Hematopoietic multipotent progenitor cell treated with erythropoietin and hydrocortisone succinate and interleukin-3 and kit ligand, for 17 days (in vitro differentiated cells): ENCODE measurements around the gene DALRD3.
"Not testable (repeated sequence)": the region's sequence is repeated elsewhere in the genome, so short reads cannot be mapped to it uniquely, and the experiment has no call there.

Experiments used
- DNase-seq: peaks from one replicate; pipeline ENCODE4 v3.0.0-alpha.2; 2015; ENCODE audit warnings: low spot score

Gene DALRD3

DNA sequence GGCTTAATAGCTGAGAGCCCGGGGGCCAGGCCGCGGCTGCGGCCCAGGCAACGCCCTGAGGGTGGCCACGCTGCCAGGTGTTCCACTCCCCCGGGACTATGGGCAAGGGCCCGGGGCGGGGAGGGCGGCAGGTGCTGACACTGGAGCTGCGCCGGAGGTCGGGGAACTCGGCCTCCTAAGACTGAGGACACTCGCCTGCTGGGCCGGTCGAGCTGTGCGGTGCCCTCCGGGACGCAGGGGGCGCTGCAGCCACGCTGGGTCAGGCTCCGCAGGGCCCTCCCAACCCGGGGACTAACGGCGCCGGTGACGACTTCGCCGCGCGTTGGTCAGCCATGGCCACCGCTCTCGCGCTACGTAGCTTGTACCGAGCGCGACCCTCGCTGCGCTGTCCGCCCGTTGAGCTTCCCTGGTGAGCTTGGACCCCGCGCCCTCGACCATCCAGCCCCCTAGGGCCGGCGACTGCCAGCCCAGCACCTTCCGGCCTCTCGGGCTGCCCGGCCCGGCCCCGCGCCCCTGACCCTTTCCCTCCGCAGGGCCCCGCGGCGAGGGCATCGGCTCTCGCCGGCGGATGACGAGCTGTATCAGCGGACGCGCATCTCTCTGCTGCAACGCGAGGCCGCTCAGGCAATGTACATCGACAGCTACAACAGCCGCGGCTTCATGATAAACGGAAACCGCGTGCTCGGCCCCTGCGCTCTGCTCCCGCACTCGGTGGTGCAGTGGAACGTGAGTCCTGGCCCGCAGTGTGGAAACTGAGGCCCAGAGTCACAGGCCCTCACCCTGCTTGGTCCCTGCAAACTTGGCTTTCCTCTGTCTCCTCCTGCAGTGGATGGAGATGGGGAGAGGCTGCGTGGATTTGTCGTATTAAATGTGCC lies 3.7 kb upstream of the DALRD3 start, which contains the start of gene NDUFAF3:
NDUFAF3 (plus strand) TSS at position 309 of the 875 bp plus-strand sequence; CDS start at position 333, 24 bp downstream.
- peak; percentile 94 for DNase-seq

DNA sequence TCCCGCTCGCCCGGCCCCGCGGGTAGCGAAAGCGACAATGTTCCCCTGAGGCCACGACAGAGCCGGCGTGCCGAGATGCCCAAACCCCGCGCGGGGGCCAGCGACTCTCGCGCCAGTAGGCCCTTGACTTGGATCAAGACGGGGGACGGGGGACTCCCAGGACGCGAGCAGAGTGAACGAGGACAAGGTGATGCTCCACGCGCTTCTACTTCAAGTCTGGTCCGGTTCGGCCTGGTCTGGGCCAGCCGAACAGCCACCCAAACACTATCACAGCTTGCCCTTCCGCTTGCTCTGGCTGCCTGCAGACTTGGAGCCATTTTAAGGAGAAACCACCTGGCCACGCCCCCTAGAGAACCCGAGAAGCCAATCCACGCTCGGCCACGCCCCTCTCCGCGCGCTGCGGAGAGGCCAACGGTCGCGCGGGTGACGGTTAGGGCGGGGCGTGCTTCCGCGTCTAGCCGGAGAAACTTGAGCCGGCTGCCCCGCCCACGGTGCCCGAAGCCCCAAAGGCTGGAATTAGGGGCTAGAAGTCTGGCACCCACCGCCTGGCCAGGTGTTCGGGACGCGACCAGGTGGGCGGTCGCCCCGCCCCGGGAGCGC lies 2.9 kb upstream of the DALRD3 start:
- peak; percentile 100 for DNase-seq

- DNase-seq, result peak; percentile 64
These were observed 2.2 kb upstream of the DALRD3 start for GRCh38 chr3:49020330-49021212.

DNA sequence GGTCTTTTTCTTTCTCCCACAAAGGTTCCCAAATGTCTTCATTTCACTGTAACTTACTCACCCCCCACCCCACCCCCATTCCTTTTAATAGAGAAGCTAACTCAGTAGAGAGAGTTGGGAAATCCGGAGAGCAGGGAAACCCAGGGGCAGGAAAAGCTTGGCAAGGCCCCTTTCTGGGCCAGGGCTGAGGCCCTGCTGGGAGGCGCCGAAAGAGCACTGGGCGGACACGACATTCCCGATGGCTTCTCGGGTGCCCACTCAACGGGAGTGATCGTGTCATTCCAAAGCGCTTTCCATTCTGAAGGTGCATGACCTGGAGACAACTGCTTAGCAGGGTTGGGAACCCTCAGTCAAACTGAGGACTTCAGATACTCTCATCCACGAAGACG lies 1.6 kb upstream of the DALRD3 start:
- no peak for DNase-seq

DNA sequence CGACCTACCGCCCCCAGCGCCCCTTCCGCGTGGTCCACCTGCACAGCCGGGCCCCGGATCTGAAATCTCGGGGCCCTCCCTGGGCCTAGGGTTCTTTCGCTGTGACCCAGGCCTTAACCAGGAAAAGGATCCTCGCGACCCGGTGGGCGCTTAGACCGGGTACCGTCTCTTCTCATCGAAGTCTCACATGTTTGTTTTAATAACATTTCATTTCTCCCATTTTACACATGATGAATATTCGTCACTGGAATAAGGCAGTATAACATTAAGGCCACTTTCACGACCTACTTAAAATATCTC lies 277 bp upstream of the DALRD3 start:
- no peak for DNase-seq

DNA sequence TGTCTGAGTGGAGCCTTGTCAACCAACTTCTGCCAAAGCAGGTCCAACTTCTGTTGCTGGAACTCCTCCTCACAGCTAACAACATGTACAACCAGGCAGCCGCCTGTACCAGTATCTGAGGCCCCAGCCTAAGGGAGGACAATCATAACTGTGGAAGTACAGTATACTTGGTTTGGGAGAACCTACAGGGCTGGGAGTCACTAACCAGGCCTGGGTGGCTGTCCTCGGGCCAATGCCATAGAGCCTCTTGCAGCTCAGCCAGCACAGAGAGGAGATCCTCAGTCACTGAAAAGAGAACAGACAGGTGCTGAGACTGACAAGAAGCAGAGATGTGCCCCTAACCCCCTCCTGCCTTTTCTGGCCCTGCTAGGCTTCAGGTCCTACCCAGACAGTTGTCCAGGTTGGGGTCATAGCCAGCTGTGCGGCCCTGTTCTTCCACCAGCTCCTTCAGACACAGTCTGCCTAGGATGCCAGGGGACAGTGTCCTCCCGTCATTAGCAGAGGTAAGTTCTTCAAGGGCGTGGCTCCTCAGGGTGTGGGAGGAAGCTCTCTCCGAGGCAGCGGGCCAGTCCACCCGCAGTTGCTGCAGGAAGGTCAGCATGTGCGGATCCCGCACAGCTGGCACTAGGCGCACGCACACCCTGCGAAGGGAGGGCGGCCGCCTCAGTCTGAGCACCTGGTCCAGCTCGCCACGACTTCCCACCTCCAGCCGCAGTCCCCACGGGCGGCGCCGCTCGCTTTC lies 980 bp downstream of the DALRD3 start:
- DNase-seq, result peak; percentile 52

GRCh38 chr3:49016414-49017228 lies 1.8 kb downstream of the DALRD3 start:
- DNase-seq, result no peak

- no peak for DNase-seq
These were observed 2.6 kb downstream of the DALRD3 start for GRCh38 chr3:49015765-49016164.

GRCh38 chr3:49015072-49015471 lies 3.3 kb downstream of the DALRD3 start:
- DNase-seq, result no peak

DNA sequence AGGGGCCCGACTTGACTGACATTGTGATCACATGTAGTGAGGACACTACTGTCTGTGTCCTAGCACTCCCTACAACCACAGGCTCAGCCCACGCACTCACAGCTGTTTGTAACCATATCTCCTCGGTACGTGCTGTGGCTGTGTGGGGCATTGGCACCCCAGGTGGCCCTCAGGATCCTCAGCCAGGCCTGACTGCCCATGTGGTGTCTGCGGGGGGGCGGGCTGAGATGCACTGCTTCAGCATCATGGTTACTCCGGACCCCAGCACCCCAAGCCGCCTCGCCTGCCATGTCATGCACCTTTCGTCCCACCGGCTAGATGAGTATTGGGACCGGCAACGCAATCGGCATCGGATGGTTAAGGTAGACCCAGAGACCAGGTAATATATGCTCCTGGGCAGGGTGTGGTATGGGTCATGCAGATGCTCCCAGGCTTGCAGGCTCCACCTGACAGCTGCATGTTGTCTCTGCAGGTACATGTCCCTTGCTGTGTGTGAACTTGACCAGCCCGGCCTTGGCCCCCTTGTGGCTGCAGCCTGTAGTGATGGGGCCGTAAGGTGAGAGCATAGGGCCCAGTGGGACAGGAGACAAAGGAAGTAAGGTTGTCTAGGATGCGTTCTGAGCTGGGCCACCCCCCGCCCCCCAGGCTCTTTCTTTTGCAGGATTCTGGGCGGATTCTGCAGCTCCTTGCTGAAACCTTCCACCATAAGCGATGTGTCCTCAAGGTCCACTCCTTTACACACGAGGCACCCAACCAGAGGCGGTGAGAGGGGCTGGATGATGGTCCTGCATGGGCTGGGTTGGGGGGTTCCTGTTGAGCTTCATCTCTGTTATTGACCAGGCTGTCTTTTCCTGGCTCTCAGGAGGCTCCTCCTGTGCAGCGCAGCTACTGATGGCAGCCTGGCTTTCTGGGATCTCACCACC lies 4.4 kb downstream of the DALRD3 start:
- DNase-seq, result peak; percentile 69

- DNase-seq, result no peak
These were observed 5.2 kb downstream of the DALRD3 start for GRCh38 chr3:49013113-49013737.

DNA sequence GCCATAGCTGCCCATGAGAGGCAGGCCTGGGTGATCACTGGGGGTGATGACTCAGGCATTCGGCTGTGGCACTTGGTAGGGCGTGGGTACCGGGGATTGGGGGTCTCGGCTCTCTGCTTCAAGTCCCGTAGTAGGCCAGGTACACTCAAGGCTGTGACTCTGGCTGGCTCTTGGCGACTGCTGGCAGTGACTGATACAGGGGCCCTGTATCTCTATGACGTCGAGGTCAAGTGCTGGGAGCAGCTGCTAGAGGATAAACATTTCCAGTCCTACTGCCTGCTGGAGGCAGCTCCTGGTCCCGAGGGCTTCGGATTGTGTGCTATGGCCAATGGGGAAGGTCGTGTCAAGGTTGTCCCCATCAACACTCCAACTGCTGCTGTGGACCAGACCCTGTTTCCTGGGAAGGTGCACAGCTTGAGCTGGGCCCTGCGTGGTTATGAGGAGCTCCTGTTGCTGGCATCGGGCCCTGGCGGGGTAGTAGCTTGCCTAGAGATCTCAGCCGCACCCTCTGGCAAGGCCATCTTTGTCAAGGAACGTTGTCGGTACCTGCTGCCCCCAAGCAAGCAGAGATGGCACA lies 5.9 kb downstream of the DALRD3 start:
- DNase-seq, result peak; percentile 43

- no peak for DNase-seq
These were observed 9.0 kb downstream of the DALRD3 start for GRCh38 chr3:49009396-49009795.

GRCh38 chr3:49008627-49009026 lies 9.8 kb downstream of the DALRD3 start:
- DNase-seq, result not testable (repeated sequence)

- peak; percentile 93 for DNase-seq
These were observed 10.4 kb downstream of the DALRD3 start for GRCh38 chr3:49007771-49008528.

DNA sequence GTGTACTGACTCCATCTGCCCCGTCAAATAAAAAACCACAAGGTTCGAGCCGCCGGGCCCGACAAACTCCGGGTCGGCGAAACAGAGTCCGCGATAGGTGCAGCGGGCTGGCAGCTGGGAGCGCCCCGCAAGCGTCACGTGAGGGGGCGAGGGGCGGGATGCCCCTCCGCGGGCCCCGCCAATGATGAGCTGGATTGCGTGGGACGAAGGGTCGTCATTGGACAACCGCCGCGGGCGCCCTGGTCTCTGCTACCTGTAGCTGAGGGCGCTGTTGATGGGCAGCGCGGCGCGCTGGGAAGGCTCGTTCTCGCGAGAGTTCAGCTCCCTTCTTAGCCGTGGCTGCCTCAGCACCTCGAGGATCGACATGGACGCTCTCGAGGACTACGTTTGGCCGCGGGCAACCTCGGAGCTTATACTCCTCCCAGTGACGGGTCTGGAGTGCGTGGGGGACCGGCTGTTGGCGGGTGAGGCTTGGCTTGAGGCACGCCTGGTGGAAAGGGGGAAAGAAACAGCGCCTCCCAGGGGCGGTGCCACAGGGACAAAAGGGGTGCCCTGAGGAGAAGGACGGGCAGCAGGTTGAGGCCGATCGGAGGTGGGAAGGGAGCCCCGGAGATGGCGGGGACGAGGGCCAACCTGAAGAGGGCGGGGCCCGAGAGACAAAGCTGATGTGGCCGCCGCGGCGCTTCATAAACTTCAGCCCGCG lies 11.2 kb downstream of the DALRD3 start, which contains the start of gene WDR6:
WDR6 (plus strand) TSS at position 324 of the 703 bp plus-strand sequence; CDS start at position 365, 41 bp downstream.
- DNase-seq, result peak; percentile 96

DNA sequence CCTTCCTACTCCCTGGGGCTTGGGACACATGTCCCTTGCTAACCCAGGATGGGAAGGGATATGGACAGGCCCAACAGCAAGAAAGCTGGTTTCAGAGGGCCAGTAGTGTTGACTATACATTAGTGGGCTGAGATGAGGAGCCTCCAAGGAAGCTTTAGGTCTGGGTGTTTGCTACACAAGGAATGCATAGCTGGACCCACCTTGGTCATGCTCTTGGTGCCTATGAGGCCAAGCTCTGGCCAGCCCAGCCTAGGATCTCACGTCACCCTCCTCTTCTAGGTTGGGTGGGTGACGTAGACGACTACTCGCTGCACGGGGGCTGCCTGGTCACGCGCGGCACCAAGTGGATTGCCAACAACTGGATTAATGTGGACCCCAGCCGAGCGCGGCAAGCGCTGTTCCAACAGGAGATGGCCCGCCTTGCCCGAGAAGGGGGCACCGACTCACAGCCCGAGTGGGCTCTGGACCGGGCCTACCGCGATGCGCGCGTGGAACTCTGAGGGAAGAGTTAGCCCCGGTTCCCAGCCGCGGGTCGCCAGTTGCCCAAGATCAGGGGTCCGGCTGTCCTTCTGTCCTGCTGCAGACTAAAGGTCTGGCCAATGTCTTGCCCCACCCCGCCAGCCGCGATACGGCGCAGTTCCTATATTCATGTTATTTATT lies 11.8 kb downstream of the DALRD3 start:
- peak; percentile 72 for DNase-seq
